Activated CD4-positive, CD25-positive, alpha-beta regulatory T cell (primary cell): ENCODE measurements around the gene TMPRSS12.
"Not testable (repeated sequence)": the region's sequence is repeated elsewhere in the genome, so short reads cannot be mapped to it uniquely, and the experiment has no call there.

Experiments
- DNase-seq, 4 experiments: peaks; one replicate each; lab custom pipeline; 2025; lab: John Stamatoyannopoulos, UW

The TMPRSS12 gene

GRCh38 chr12:50926932-50927331, 84.2 kb downstream of the TMPRSS12 start:
- DNase-seq, result not testable (repeated sequence)

GRCh38 chr12:50927356-50927755, 84.6 kb downstream of the TMPRSS12 start:
- DNase-seq, result no peak

GRCh38 chr12:50927766-50928224, 85.1 kb downstream of the TMPRSS12 start:
- DNase-seq, result no peak

GRCh38 chr12:50928392-50928791, 85.7 kb downstream of the TMPRSS12 start:
- no peak for DNase-seq

GRCh38 chr12:50929831-50930230, 87.1 kb downstream of the TMPRSS12 start:
- no peak for DNase-seq

- not testable (repeated sequence) for DNase-seq
Observed at GRCh38 chr12:50930477-50930876, 87.8 kb downstream of the TMPRSS12 start.

GRCh38 chr12:50932787-50933280, 90.1 kb downstream of the TMPRSS12 start:
- DNase-seq, result no peak

GRCh38 chr12:50933459-50934124, 90.9 kb downstream of the TMPRSS12 start:
- no peak for DNase-seq

- DNase-seq, result no peak
Observed at GRCh38 chr12:50934371-50934851, 91.7 kb downstream of the TMPRSS12 start.

- DNase-seq, result no peak
Observed at GRCh38 chr12:50934981-50935807, 92.5 kb downstream of the TMPRSS12 start.

GRCh38 chr12:50936821-50937530, 94.2 kb downstream of the TMPRSS12 start:
- DNase-seq, result no peak
